H9 (cell line): ENCODE measurements around the gene ALG11. TPM values are rescaled to one million over a fixed set of nuclear protein-coding genes. Genes with fewer than 3 reads are reported as not detected.

Experiments
- DNase-seq: peaks from one replicate; pipeline ENCODE4 v3.0.0-alpha.2; 2017
- H2AFZ ChIP-seq: one replicate; pipeline ENCODE4 v1.6.1; 2013; ENCODE audit warnings: mild to moderate bottlenecking, low read length, control low read depth, moderate library complexity
- H2AK5ac ChIP-seq: 2 replicates; pipeline ENCODE4 v1.6.1; 2013; ENCODE audit warnings: low read length, control low read depth, mixed read lengths; ENCODE audit not compliant: insufficient read length
- H2BK120ac ChIP-seq: one replicate; pipeline ENCODE4 v1.6.1; 2013; ENCODE audit warnings: low read depth, mild to moderate bottlenecking, low read length, control low read depth, inconsistent platforms; ENCODE audit not compliant: poor library complexity, severe bottlenecking
- H2BK12ac ChIP-seq: 2 replicates; pipeline ENCODE4 v1.6.1; 2013; ENCODE audit warnings: low read length, control low read depth, mixed read lengths, low read depth; ENCODE audit not compliant: insufficient read length
- H2BK15ac ChIP-seq: 2 replicates; pipeline ENCODE4 v1.6.1; 2013; ENCODE audit warnings: low read depth, low read length, control low read depth
- H2BK20ac ChIP-seq: one replicate; pipeline ENCODE4 v1.6.1; 2013; ENCODE audit warnings: low read depth, mild to moderate bottlenecking, low read length, control low read depth, inconsistent platforms; ENCODE audit not compliant: poor library complexity, severe bottlenecking
- H2BK5ac ChIP-seq: 2 replicates; pipeline ENCODE4 v1.6.1; 2013; ENCODE audit warnings: low read length, control low read depth, mixed read lengths; ENCODE audit not compliant: insufficient read length
- H3K14ac ChIP-seq: 2 replicates; pipeline ENCODE4 v1.6.1; 2013; ENCODE audit warnings: low read length, control low read depth; ENCODE audit not compliant: insufficient read depth
- H3K18ac ChIP-seq: 2 replicates; pipeline ENCODE4 v1.6.1; 2013; ENCODE audit warnings: low read depth, mild to moderate bottlenecking, mixed read lengths, low read length, control low read depth; ENCODE audit not compliant: insufficient read length
- H3K23ac ChIP-seq: 2 replicates; pipeline ENCODE4 v1.6.1; 2013; ENCODE audit warnings: low read length, control low read depth, mixed read lengths, low read depth; ENCODE audit not compliant: insufficient read length
- H3K23me2 ChIP-seq: 2 replicates; pipeline ENCODE4 v1.6.1; 2013; ENCODE audit warnings: low read depth, mild to moderate bottlenecking, mixed read lengths, low read length, control low read depth; ENCODE audit not compliant: insufficient read length, poor library complexity, severe bottlenecking
- H3K27ac ChIP-seq: 2 replicates; pipeline ENCODE4 v1.5.1; 2013; ENCODE audit warnings: low read length, control low read depth, mixed read lengths, low read depth; ENCODE audit not compliant: insufficient read length
- H3K27me3 ChIP-seq: 2 replicates; pipeline ENCODE4 v1.6.1; 2013; ENCODE audit warnings: low read length, control low read depth, inconsistent platforms; ENCODE audit not compliant: insufficient read depth
- H3K4ac ChIP-seq: 2 replicates; pipeline ENCODE4 v1.6.1; 2013; ENCODE audit warnings: low read depth, mild to moderate bottlenecking, control low read depth, inconsistent platforms, low read length, moderate library complexity
- H3K4me1 ChIP-seq: 2 replicates; pipeline ENCODE4 v1.6.1; 2013; ENCODE audit warnings: low read length, control low read depth, inconsistent platforms; ENCODE audit not compliant: insufficient read depth
- H3K4me2 ChIP-seq: 2 replicates; pipeline ENCODE4 v1.6.1; 2013; ENCODE audit warnings: low read length, control low read depth, mixed read lengths; ENCODE audit not compliant: insufficient read length, insufficient read depth
- H3K56ac ChIP-seq: 2 replicates; pipeline ENCODE4 v1.6.1; 2013; ENCODE audit warnings: low read depth, mild to moderate bottlenecking, mixed read lengths, low read length, control low read depth; ENCODE audit not compliant: insufficient read length
- H3K79me1 ChIP-seq: 2 replicates; pipeline ENCODE4 v1.6.1; 2013; ENCODE audit warnings: low read depth, mild to moderate bottlenecking, moderate library complexity, low read length, control low read depth, inconsistent platforms; ENCODE audit not compliant: insufficient read depth, poor library complexity, severe bottlenecking
- H3K79me2 ChIP-seq: 2 replicates; pipeline ENCODE4 v1.6.1; 2013; ENCODE audit warnings: low read length, control low read depth, inconsistent platforms; ENCODE audit not compliant: insufficient read depth
- H3K9ac ChIP-seq: 2 replicates; pipeline ENCODE4 v1.6.1; 2013; ENCODE audit warnings: low read length, control low read depth, mixed read lengths; ENCODE audit not compliant: insufficient read length; ENCODE audit errors: extremely low read depth
- H3K9me3 ChIP-seq: one replicate; pipeline ENCODE4 v1.6.1; 2013; ENCODE audit warnings: low read depth, low read length, inconsistent platforms; ENCODE audit not compliant: control insufficient read depth
- H3T11ph ChIP-seq: one replicate; pipeline ENCODE4 v1.6.1; 2013; ENCODE audit warnings: mild to moderate bottlenecking, low read length, control low read depth, inconsistent platforms
- H4K20me1 ChIP-seq: one replicate; pipeline ENCODE4 v1.6.1; 2013; ENCODE audit not compliant: control insufficient read depth, insufficient read length, insufficient read depth
- H4K5ac ChIP-seq: 2 replicates; pipeline ENCODE4 v1.6.1; 2013; ENCODE audit warnings: low read depth, mild to moderate bottlenecking, mixed read lengths, low read length, control low read depth; ENCODE audit not compliant: insufficient read length
- H4K8ac ChIP-seq: replicated peaks from 2 replicates; pipeline ENCODE4 v1.6.1; 2013; ENCODE audit warnings: low read length, control low read depth, mixed read lengths, low read depth; ENCODE audit not compliant: insufficient read length
- H4K91ac ChIP-seq: 2 replicates; pipeline ENCODE4 v1.6.1; 2013; ENCODE audit warnings: low read depth, mild to moderate bottlenecking, moderate library complexity, mixed read lengths, low read length, control low read depth; ENCODE audit not compliant: insufficient read length
- H3K27ac Mint-ChIP-seq, 3 experiments: 2 replicates in 2 of 3; 3 replicates in 1 of 3; pipeline ENCODE4 v1.8.0; 2020 to 2021; ENCODE audit warnings: mixed read lengths in 3 of 3, mild to moderate bottlenecking in 1 of 3, moderate library complexity in 1 of 3
- H3K27me3 Mint-ChIP-seq: 2 replicates; pipeline ENCODE4 v1.8.0; 2021; ENCODE audit warnings: low read depth, mild to moderate bottlenecking, moderate library complexity, mixed read lengths
- H3K36me3 Mint-ChIP-seq, 3 experiments: 2 replicates in 2 of 3; 3 replicates in 1 of 3; pipeline ENCODE4 v1.8.0; 2020 to 2021; ENCODE audit warnings: low read depth in 3 of 3, mixed read lengths in 3 of 3; ENCODE audit not compliant: insufficient read depth in 1 of 3
- H3K4me1 Mint-ChIP-seq, 2 experiments: 2 replicates each; pipeline ENCODE4 v1.8.0; 2020; ENCODE audit warnings: mixed read lengths in 2 of 2
- H3K4me3 Mint-ChIP-seq, 2 experiments: 2 replicates in 1 of 2; 3 replicates in 1 of 2; pipeline ENCODE4 v1.8.0; 2020 to 2021; ENCODE audit warnings: mild to moderate bottlenecking in 2 of 2, mixed read lengths in 2 of 2, moderate library complexity in 1 of 2
- H3K9me3 Mint-ChIP-seq, 2 experiments: 2 replicates in 1 of 2; 3 replicates in 1 of 2; pipeline ENCODE4 v1.8.0; 2020; ENCODE audit warnings: mild to moderate bottlenecking in 2 of 2, mixed read lengths in 2 of 2, moderate library complexity in 1 of 2
- WGBS: extraction: QIAGEN DNeasy Blood & Tissue Kit; methylation state at CpG from one replicate; pipeline ENCODE4 v1.1.7; 2013; ENCODE audit warnings: missing lambda C conversion rate, low lambda C conversion rate, mixed read lengths; ENCODE audit not compliant: insufficient read length; ENCODE audit errors: extremely low coverage; 5-methylcytosine and 5-hydroxymethylcytosine counted together
- total RNA-seq: library from RNA; stranded (reverse); gene quantifications from 2 replicates; pipeline ENCODE4 v1.2.1, GENCODE V29; 2021
- TF ChIP-seq, protein P1 (sequence below): fragments of 200-600 bp; sonication (generic); conservative IDR thresholded peaks from 3 replicates; pipeline ENCODE4 v1.8.0; 2021; ENCODE audit warnings: antibody characterized with exemption, mild to moderate bottlenecking

Gene ALG11
- total RNA-seq, 1 experiment from 2014 or later: 46.6 TPM

DNA sequence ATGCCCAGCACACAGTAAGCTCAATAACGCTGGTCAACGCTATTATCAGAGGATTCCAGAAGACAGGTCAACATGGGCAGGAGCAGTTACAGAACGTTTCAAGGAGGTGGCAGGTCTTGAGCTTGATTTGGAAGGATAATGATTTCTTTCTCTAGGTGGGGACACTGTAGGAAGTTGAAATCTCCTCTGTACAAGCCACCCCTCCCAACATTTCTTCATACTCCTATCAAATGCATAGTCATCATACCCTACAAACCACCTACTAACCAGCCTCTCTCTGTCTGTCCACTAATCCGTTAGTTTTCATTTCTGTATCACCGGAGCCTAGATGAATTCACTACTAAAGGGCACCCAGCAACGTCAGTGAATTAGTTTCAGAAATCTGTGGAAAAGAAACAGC, 2.3 kb upstream of the ALG11 start:
- H4K20me1 ChIP-seq: no peaks in the 10 kb centered on the region
- WGBS: no CpG with 5 or more reads among the region's 6 CpGs
- no peak overlapping the region for H2BK120ac ChIP-seq
- TF ChIP-seq, protein P1, sequence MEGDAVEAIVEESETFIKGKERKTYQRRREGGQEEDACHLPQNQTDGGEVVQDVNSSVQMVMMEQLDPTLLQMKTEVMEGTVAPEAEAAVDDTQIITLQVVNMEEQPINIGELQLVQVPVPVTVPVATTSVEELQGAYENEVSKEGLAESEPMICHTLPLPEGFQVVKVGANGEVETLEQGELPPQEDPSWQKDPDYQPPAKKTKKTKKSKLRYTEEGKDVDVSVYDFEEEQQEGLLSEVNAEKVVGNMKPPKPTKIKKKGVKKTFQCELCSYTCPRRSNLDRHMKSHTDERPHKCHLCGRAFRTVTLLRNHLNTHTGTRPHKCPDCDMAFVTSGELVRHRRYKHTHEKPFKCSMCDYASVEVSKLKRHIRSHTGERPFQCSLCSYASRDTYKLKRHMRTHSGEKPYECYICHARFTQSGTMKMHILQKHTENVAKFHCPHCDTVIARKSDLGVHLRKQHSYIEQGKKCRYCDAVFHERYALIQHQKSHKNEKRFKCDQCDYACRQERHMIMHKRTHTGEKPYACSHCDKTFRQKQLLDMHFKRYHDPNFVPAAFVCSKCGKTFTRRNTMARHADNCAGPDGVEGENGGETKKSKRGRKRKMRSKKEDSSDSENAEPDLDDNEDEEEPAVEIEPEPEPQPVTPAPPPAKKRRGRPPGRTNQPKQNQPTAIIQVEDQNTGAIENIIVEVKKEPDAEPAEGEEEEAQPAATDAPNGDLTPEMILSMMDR: no peak
- no peak overlapping the region for H3K18ac ChIP-seq
- no peak overlapping the region for H2BK12ac ChIP-seq
- Mint-ChIP-seq H3K27ac (no peak overlapping the region), H3K4me1 (peaks cover 15 to 16% of the 10 kb centered on the region in 2 experiments; a peak in 3 of 4 replicates), H3K27me3 (peaks cover 26% of the 10 kb centered on the region), H3K4me3 (peak overlapping the region; percentile 32 to 97; a peak in 4 of 5 replicates), H3K9me3 (peaks cover 2 to 3% of the 10 kb centered on the region in 2 experiments; a peak in 2 of 5 replicates), H3K36me3 (peaks cover 8% of the 10 kb centered on the region in 3 experiments; a peak in 5 of 7 replicates)
- H2AFZ ChIP-seq: no peak overlapping the region
- no peak overlapping the region for H3K56ac ChIP-seq
- no peak overlapping the region for H3K4ac ChIP-seq
- H3K23ac ChIP-seq: no peak overlapping the region
- no peak overlapping the region for H4K8ac ChIP-seq
- H4K91ac ChIP-seq: no peak overlapping the region
- no peak overlapping the region for H3T11ph ChIP-seq
- no peaks in the 10 kb centered on the region for H3K4me1 ChIP-seq
- H2BK20ac ChIP-seq: no peak overlapping the region
- no peak overlapping the region for H3K27ac ChIP-seq
- peaks cover 12% of the 10 kb centered on the region; the same call in 1 of the 2 replicates for H3K27me3 ChIP-seq
- DNase-seq: no peak
- no peak overlapping the region for H3K4me2 ChIP-seq
- H3K79me2 ChIP-seq: peaks cover 9% of the 10 kb centered on the region; the same call in 1 of the 2 replicates
- no peak overlapping the region for H4K5ac ChIP-seq
- no peak overlapping the region for H3K14ac ChIP-seq
- no peaks in the 10 kb centered on the region for H3K79me1 ChIP-seq
- no peak overlapping the region for H3K9ac ChIP-seq
- H2BK15ac ChIP-seq: no peak overlapping the region
- H3K23me2 ChIP-seq: peaks cover 8% of the 10 kb centered on the region
- H2BK5ac ChIP-seq: no peak overlapping the region
- no peak overlapping the region for H2AK5ac ChIP-seq
- H3K9me3 ChIP-seq: no peaks in the 10 kb centered on the region
